K562 (cell line): ENCODE data around the gene NOCT. TPM values are rescaled to one million over a fixed set of nuclear protein-coding genes. Genes with fewer than 3 reads are reported as not detected.

Experiments used
- AFF4 ChIP-seq: sonication (generic); formaldehyde crosslinking; IDR thresholded peaks from 2 replicates; pipeline ENCODE4 v1.8.0; 2023; ENCODE audit warnings: mild to moderate bottlenecking, missing genetic modification reagents
- CBFA2T3 ChIP-seq: fragments of 450-650 bp; IDR thresholded peaks from 2 replicates; pipeline ENCODE4 v1.6.1; 2017
- CBX5 ChIP-seq: IDR thresholded peaks from 2 replicates; pipeline ENCODE4 v1.6.1; 2014; ENCODE audit warnings: low read depth, borderline replicate concordance
- DACH1 ChIP-seq: fragments of 450-650 bp; IDR thresholded peaks from 2 replicates; pipeline ENCODE4 v1.6.1; 2018; ENCODE audit not compliant: partially characterized antibody
- HMG20B ChIP-seq: fragments of 250-450 bp; sonication (Bioruptor Pico); IDR thresholded peaks from 2 replicates; pipeline ENCODE4 v1.5.0; 2021; ENCODE audit warnings: mild to moderate bottlenecking
- HMGN3 ChIP-seq: IDR thresholded peaks from 2 replicates; pipeline ENCODE4 v1.6.1; 2011; ENCODE audit warnings: borderline replicate concordance, low read depth, mild to moderate bottlenecking, mixed read lengths, low read length; ENCODE audit not compliant: insufficient read length; ENCODE audit errors: extremely low read depth
- HSF4 ChIP-seq: fragments of 250-450 bp; sonication (Bioruptor Pico); IDR thresholded peaks from 2 replicates; pipeline ENCODE4 v2.1.2; 2022; ENCODE audit warnings: mild to moderate bottlenecking, moderate library complexity, borderline replicate concordance
- IFI16 ChIP-seq: fragments of 250-450 bp; sonication (Bioruptor Pico); IDR thresholded peaks from 2 replicates; pipeline ENCODE4 v2.1.2; 2022; ENCODE audit warnings: mild to moderate bottlenecking, inconsistent platforms
- NCOA2 ChIP-seq, 2 experiments: fragments of 450-650 bp; IDR thresholded peaks; 2 replicates each; pipeline ENCODE4 v1.6.1; 2018; ENCODE audit warnings: mild to moderate bottlenecking in 2 of 2, moderate library complexity in 1 of 2; ENCODE audit not compliant: partially characterized antibody in 2 of 2
- NCOR1 ChIP-seq: fragments of 450-650 bp; IDR thresholded peaks from 2 replicates; pipeline ENCODE4 v1.6.1; 2016; ENCODE audit warnings: mild to moderate bottlenecking, moderate library complexity
- NONO ChIP-seq, 2 experiments: fragments of 200-400 bp in 1 of 2; fragments of 450-650 bp in 1 of 2; formaldehyde crosslinking in 1 of 2; IDR thresholded peaks; 2 replicates each; pipeline ENCODE4 v1.6.1; 2017; ENCODE audit warnings: low read depth in 2 of 2, mild to moderate bottlenecking in 2 of 2, moderate library complexity in 2 of 2, low read length in 1 of 2
- PHTF2 ChIP-seq: fragments of 250-450 bp; sonication (Bioruptor Pico); IDR thresholded peaks from 2 replicates; pipeline ENCODE4 v1.5.0; 2021; ENCODE audit warnings: mild to moderate bottlenecking
- PYGO2 ChIP-seq: fragments of 450-650 bp; IDR thresholded peaks from 2 replicates; pipeline ENCODE4 v1.6.1; 2016; ENCODE audit warnings: mild to moderate bottlenecking, missing genetic modification characterization, moderate library complexity, missing compliant biosample characterization
- SMARCB1 ChIP-seq: IDR thresholded peaks from 2 replicates; pipeline ENCODE4 v1.6.1; 2011; ENCODE audit warnings: improper control_type of control experiment, low read depth; ENCODE audit not compliant: insufficient read length
- ZKSCAN1 ChIP-seq: fragments of 150-350 bp; IDR thresholded peaks from 2 replicates; pipeline ENCODE4 v1.6.1; 2016; ENCODE audit warnings: low read depth, low read length
- ZNF444 ChIP-seq: fragments of 250-450 bp; sonication (Bioruptor Pico); IDR thresholded peaks from 2 replicates; pipeline ENCODE4 v1.4.0; 2020; ENCODE audit warnings: mild to moderate bottlenecking, moderate library complexity
- ZNF644 ChIP-seq: fragments of 200-800 bp; sonication (Bioruptor generic); IDR thresholded peaks from 2 replicates; pipeline ENCODE4 v1.6.1; 2016; ENCODE audit warnings: low read depth, missing genetic modification characterization, missing compliant biosample characterization
- ZNF699 ChIP-seq: fragments of 250-450 bp; sonication (Bioruptor Pico); IDR thresholded peaks from 2 replicates; pipeline ENCODE4 v1.8.0; 2021; ENCODE audit warnings: mild to moderate bottlenecking, moderate library complexity; ENCODE audit not compliant: insufficient replicate concordance
- ZNF717 ChIP-seq: fragments of 250-450 bp; sonication (Bioruptor Pico); IDR thresholded peaks from 2 replicates; pipeline ENCODE4 v1.5.0; 2021
- ZSCAN32 ChIP-seq: fragments of 450-650 bp; formaldehyde crosslinking; IDR thresholded peaks from 2 replicates; pipeline ENCODE4 v1.4.0; 2020; ENCODE audit warnings: mild to moderate bottlenecking, moderate library complexity
- polyA plus RNA-seq, 8 experiments: library from polyadenylated mRNA; depleted of rRNA in 4 of 8; stranded (reverse) in 5 of 8; unstranded in 3 of 8; fragments of >200 nt; fragmentation: Nextera tagmentation in 2 of 8; fragmentation: Illumina TruSeq in 1 of 8; extraction: Ambion mirVana in 2 of 8; extraction: Trizol in 1 of 8; gene quantifications; 2 replicates each; pipeline versions ENCODE4 v1.2.1 to v1.2.3, GENCODE V29; 2011 to 2014; ENCODE audit warnings: inconsistent platforms in 1 of 8, missing spikeins in 1 of 8
- total RNA-seq, 7 experiments: library from RNA; depleted of rRNA in 6 of 7; stranded (reverse); fragments of >200 nt in 6 of 7; fragmentation: Illumina TruSeq in 2 of 7; extraction: Trizol in 2 of 7; gene quantifications; 2 replicates each; pipeline versions ENCODE4 v1.2.1 to v1.2.3, GENCODE V29; 2011 to 2021; ENCODE audit warnings: low replicate concordance in 1 of 7
- TF ChIP-seq, protein P1 (sequence below): fragments of 250-450 bp; sonication (Bioruptor Pico); IDR thresholded peaks from 2 replicates; pipeline ENCODE4 v1.9.0; 2021; ENCODE audit warnings: mild to moderate bottlenecking
- TF ChIP-seq, protein P2 (sequence below): sonication (generic); formaldehyde crosslinking; IDR thresholded peaks from 2 replicates; pipeline ENCODE4 v1.4.0; 2020; ENCODE audit warnings: mild to moderate bottlenecking, missing genetic modification reagents

Gene NOCT
- total and polyA plus RNA-seq, 9 of the 15 experiments (the other 6 are each of a cell fraction or from before 2014, with no cell fraction given) = 1.3 to 20.2 (median 11.1) TPM

GRCh38 chr4:139083956-139084803, 68.6 kb downstream of the NOCT start (continued):
- no peak for TF ChIP-seq NCOA2 (IDR thresholded peaks at IDR 0.05; ENCODE audit: partially characterized antibody in 2 of 2)
- no peak for TF ChIP-seq HSF4 (CRISPR knock-in tag)
- TF ChIP-seq ZNF444 (CRISPR knock-in tag) = no peak
- TF ChIP-seq PYGO2 (tag) = no peak
- no peak for TF ChIP-seq ZSCAN32 (CRISPR knock-in tag)
- TF ChIP-seq AFF4 (CRISPR knock-in tag) = no peak
- TF ChIP-seq ZNF644 (tag) = no peak; the same call in 1 of the 2 replicates
- no peak for TF ChIP-seq SMARCB1
- no peak for TF ChIP-seq ZNF699 (CRISPR knock-in tag)
- no peak for TF ChIP-seq ZNF717
- TF ChIP-seq NCOR1 = no peak
- no peak; the same call in 1 of the 2 replicates for TF ChIP-seq ZKSCAN1
- no peak for TF ChIP-seq DACH1
- TF ChIP-seq IFI16 = no peak
- TF ChIP-seq NONO (IDR thresholded peaks at IDR 0.05; ENCODE audit: low read depth in 2 of 2, low read length in 1 of 2) = peak in 1 of 2 experiments; percentile 81; a peak in 3 of 4 replicates
- TF ChIP-seq, protein P1, sequence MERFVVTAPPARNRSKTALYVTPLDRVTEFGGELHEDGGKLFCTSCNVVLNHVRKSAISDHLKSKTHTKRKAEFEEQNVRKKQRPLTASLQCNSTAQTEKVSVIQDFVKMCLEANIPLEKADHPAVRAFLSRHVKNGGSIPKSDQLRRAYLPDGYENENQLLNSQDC = no peak
- TF ChIP-seq PHTF2 (CRISPR knock-in tag) = no peak
- no peak for TF ChIP-seq HMG20B
- no peak for TF ChIP-seq CBX5
- TF ChIP-seq, protein P2, sequence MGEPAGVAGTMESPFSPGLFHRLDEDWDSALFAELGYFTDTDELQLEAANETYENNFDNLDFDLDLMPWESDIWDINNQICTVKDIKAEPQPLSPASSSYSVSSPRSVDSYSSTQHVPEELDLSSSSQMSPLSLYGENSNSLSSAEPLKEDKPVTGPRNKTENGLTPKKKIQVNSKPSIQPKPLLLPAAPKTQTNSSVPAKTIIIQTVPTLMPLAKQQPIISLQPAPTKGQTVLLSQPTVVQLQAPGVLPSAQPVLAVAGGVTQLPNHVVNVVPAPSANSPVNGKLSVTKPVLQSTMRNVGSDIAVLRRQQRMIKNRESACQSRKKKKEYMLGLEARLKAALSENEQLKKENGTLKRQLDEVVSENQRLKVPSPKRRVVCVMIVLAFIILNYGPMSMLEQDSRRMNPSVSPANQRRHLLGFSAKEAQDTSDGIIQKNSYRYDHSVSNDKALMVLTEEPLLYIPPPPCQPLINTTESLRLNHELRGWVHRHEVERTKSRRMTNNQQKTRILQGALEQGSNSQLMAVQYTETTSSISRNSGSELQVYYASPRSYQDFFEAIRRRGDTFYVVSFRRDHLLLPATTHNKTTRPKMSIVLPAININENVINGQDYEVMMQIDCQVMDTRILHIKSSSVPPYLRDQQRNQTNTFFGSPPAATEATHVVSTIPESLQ = 0 out of 2 replicates have a peak, but pooled peaks have one; percentile 15
- TF ChIP-seq HMGN3 = peak; percentile 63
- TF ChIP-seq CBFA2T3 = no peak
